ENCODE data around the gene PGC.

The PGC gene

GRCh38 chr6:41729624-41730023 lies 17.6 kb downstream of the PGC start:
- no peak overlapping the region for H3K4me3 ChIP-seq (ENCODE audit: low read depth, low read length)
- DNase-seq (ENCODE audit: low read depth): no peak

GRCh38 chr6:41728954-41729353 lies 18.2 kb downstream of the PGC start:
- no peak for DNase-seq (ENCODE audit: low read depth)
- no peak for TF ChIP-seq CTCF (IDR thresholded peaks at IDR 0.05; ENCODE audit: control insufficient read depth, extremely low read depth, insufficient read depth)
- H3K4me3 ChIP-seq (ENCODE audit: low read depth, low read length): no peak overlapping the region

More at GRCh38 chr6:41729624-41730023, 17.6 kb downstream of the PGC start:
- TF ChIP-seq CTCF (IDR thresholded peaks at IDR 0.05; ENCODE audit: control insufficient read depth, extremely low read depth, insufficient read depth): no peak

GRCh38 chr6:41728073-41728936 lies 18.9 kb downstream of the PGC start:
- no peak overlapping the region for H3K4me3 ChIP-seq (ENCODE audit: low read depth, low read length)
- TF ChIP-seq CTCF (IDR thresholded peaks at IDR 0.05; ENCODE audit: control insufficient read depth, extremely low read depth, insufficient read depth): no peak
- DNase-seq (ENCODE audit: low read depth): no peak

GRCh38 chr6:41727705-41728072 lies 19.5 kb downstream of the PGC start:
- DNase-seq (ENCODE audit: low read depth): no peak
- no peak for TF ChIP-seq CTCF (IDR thresholded peaks at IDR 0.05; ENCODE audit: control insufficient read depth, extremely low read depth, insufficient read depth)
- no peak overlapping the region for H3K4me3 ChIP-seq (ENCODE audit: low read depth, low read length)

- no peak for TF ChIP-seq CTCF (IDR thresholded peaks at IDR 0.05; ENCODE audit: control insufficient read depth, extremely low read depth, insufficient read depth)
- H3K4me3 ChIP-seq (ENCODE audit: low read depth, low read length): no peak overlapping the region
- no peak for DNase-seq (ENCODE audit: low read depth)
Observed at GRCh38 chr6:41726876-41727275, 20.3 kb downstream of the PGC start.

GRCh38 chr6:41724586-41725501 lies 22.4 kb downstream of the PGC start:
- no peak for TF ChIP-seq CTCF (IDR thresholded peaks at IDR 0.05; ENCODE audit: control insufficient read depth, extremely low read depth, insufficient read depth)
- no peak for DNase-seq (ENCODE audit: low read depth)
- no peak overlapping the region for H3K4me3 ChIP-seq (ENCODE audit: low read depth, low read length)

Data from LNCaP clone FGC (cell line).